GM04503 (cell line): ENCODE measurements around the gene GDPD4.
"Not testable (repeated sequence)": the region's sequence is repeated elsewhere in the genome, so short reads cannot be mapped to it uniquely, and the experiment has no call there.

Experiments
- DNase-seq: peaks from one replicate; pipeline ENCODE4 v3.0.0-alpha.2; 2012; ENCODE audit warnings: low read depth

Gene GDPD4, protein sequence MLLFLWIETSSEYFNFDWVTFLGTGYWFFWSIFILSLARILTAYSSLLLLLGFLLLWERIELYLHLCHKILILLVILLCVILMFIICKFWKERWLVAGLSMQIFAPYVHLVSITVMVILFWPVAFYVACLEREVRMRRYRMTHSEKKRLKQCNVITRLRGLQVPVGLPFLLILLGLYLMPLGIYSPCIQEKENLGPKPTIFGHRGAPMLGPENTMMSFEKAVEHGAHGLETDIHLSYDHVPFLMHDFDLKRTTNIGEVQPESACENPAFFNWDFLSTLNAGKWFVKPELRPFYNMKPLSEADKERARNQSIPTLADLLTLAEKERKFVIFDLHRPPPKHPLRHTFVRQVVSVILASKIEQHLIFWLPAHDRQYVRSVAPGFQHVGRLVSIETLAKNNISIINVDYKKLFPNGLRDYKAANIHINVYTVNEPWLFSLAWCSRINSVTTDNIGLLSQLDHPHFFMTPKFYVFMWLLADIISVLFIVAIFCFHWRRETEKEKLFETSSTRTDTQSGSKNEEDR

DNA sequence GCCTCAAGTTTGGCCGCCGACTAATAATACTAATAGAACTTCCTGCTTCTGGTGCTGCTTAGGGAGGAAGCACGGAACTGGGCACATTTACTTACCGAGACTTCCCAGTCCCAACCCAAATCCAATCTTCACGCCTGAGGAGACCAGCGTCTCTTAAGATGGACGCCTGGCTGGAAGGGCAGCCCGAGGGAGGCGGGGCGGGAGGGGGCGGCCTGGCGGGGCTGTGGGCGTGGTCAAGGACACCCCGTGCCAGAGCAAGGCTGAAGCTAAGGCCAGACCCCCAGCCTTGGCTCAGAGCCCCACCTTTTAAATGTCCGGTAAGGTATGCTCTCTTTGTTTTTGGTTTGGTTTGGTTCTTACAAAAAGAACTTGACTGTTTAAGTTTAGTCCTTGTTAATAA lies at the start of gene GDPD4:
Gene GDPD4, minus strand, starts transcription at position 177 of the 400 bp plus-strand sequence. CDS start 16,549 bp downstream, outside the sequence.
- no peak for DNase-seq

- DNase-seq: no peak
These were observed 46.5 kb upstream of the GDPD4 start for GRCh38 chr11:77347948-77348347.

DNA sequence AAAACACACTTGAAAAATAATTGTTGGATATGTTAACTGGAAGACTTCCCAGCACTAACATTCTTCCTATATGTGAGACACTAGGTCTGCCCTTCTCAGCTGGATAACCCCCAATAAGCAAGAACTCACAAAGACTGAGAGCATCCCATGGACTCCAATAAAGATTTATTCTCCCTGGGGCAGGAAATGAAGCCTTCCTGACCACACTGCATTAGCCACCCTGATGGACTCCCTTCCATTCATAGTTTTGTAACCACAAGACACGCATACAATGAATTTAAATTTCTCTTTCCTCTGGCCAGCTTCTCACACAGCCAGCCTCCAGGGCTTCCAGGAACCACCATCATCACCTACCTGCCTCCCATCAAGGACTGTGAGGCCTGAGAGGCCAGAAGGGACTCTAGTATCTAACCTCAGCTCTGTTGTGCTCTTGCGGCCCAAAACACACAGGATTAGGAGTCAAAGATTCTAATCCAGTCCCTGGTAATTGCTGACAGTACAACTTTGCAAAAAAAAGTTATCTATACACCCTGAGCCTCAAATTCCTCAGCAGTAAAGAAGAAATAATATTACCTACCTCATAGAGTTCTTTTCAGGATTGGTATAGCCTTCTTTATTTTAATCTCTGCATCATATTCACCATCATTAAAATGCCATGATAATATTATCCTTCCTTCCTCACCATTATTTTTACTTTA lies 45.6 kb upstream of the GDPD4 start:
- DNase-seq: peak; percentile 87

- DNase-seq: no peak
These were observed 44.1 kb upstream of the GDPD4 start for GRCh38 chr11:77345621-77346020.

DNA sequence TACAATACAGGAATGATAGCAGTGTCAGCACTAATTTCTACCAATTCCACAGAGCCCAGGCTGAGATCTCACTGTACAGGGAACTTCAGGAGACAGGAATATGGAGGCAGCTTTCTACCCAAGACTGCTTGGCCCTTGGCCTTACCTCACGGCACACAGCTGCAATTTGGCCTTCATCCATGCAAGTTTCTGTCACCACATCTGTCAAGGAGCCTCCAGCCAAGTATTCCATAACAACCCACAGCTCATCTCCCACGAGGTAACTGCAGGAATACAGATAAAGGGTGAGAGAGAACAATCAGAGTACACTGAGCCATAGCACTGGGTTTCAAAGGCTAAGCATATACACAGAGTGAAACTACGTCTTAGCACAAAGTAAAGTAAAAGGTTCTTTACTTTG lies 39.0 kb upstream of the GDPD4 start:
- no peak for DNase-seq

DNA sequence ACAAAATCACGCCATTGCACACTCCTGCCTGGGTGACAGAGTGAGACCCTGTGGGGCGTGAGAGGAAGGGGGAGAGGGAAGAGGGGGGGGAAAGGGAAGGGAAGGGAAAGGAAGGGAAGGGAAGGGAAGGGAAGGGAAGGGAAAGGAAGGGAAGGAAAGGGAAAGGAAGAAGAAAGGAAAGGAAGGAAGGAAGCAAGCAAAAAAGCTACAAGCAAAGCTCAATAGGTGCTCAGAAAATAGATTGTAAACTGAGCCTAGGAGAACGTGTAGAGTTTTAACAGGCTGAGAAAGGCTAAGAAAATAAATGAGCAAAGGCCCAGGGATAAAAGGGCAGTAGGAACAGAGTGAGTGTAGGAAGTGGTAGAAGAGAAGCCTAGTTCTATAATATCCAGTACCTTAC lies 30.8 kb upstream of the GDPD4 start:
- DNase-seq: no peak

DNA sequence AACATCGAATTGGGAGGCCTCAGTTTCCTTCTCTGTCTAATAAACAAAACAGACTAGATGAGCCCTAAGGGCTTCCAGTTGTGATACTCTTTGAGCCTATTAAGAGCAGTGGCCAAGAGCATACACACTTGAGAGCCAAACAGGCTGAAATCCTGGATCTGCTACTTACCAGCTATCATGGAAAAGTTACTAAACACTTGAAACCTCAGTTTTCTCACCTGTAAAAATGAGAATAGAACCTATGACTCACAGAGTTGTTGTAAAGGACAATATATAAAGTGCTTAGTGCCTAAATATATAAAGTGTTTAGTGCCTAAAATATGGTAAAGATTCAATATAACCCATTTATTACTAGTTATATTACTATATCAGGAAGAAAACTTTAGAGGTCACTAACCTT lies 23.7 kb upstream of the GDPD4 start:
- DNase-seq: no peak

- DNase-seq: no peak
These were observed 23.0 kb upstream of the GDPD4 start for GRCh38 chr11:77324508-77324907.

- DNase-seq: no peak
These were observed 21.6 kb upstream of the GDPD4 start for GRCh38 chr11:77322926-77323590.

- peak; percentile 62 for DNase-seq
These were observed 21.0 kb upstream of the GDPD4 start for GRCh38 chr11:77322506-77322905.

GRCh38 chr11:77320351-77320750 lies 18.9 kb upstream of the GDPD4 start:
- DNase-seq: no peak

- DNase-seq: no peak
These were observed 17.1 kb upstream of the GDPD4 start for GRCh38 chr11:77318600-77318999.

DNA sequence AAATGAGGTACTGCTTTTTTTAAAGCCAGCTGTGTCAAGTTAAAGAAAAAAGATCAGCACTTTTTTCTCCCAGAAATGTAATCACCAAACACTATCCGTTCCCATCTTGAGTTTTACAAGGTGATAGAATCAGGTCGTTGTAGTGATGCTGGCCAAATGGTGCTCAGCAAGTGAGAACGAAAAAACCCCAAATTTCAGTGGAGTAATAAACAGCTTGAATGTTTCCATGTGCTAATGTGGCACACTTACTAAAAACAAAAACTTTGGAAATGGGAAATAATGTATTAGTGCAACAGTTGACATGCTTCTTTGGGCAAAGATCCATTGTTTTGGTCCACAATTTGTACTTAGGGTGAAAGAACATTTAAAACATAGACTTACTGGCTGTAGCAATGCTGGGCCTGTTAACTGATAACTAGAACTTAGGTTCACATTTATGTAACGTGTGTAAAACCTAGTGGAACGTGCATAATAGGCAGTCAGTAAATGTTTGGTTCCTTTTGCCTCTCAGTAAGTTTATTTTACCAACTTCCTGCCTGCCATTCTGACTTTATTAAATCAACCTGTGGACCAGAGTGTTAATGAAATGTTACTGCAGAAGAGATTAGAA lies 15.4 kb upstream of the GDPD4 start:
- DNase-seq: no peak

GRCh38 chr11:77312107-77312506 lies 10.6 kb upstream of the GDPD4 start:
- no peak for DNase-seq

DNA sequence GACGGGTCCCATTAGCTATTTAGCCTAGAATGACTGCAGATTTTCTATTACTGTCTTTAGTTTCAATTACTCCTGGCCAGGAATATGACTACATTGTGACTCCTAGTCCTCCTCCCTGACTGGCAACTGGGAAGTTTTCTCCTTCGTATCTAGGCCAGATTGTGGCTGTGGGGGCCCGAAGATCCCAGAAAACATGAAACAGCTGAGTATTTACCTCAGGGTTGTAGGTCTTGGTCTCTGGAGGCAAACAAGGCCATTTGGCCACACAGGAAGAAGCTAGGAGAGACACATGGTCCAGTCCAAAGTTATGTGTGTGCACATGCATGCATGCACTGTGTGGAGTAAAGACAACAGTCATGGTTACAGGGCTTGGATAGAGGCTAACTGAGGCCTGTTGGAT lies 10.2 kb upstream of the GDPD4 start:
- DNase-seq: no peak

GRCh38 chr11:77310721-77311120 lies 9.2 kb upstream of the GDPD4 start:
- no peak for DNase-seq

GRCh38 chr11:77309401-77310085 lies 8.1 kb upstream of the GDPD4 start:
- DNase-seq: peak; percentile 48

GRCh38 chr11:77308838-77309237 lies 7.4 kb upstream of the GDPD4 start:
- DNase-seq: no peak

- no peak for DNase-seq
These were observed 1.8 kb upstream of the GDPD4 start for GRCh38 chr11:77303328-77303727.

- DNase-seq: no peak
These were observed 1.3 kb upstream of the GDPD4 start for GRCh38 chr11:77302752-77303151.

- DNase-seq: no peak
These were observed 791 bp downstream of the GDPD4 start for GRCh38 chr11:77300695-77301094.

GRCh38 chr11:77300028-77300427 lies 1.5 kb downstream of the GDPD4 start:
- DNase-seq: not testable (repeated sequence)
